HepG2 (cell line): ENCODE results near the gene PRIM2. TPM values are rescaled to one million over a fixed set of nuclear protein-coding genes. Genes with fewer than 3 reads are reported as not detected.

Experiments
- ATAC-seq: fragments of 200-7000 bp; cut with Tn5 transposase; 3 replicates; pipeline ENCODE4 v1.9.1; 2020; ENCODE audit warnings: mild to moderate bottlenecking, moderate library complexity
- BruUV-seq: library from RNA; stranded (reverse); fragments of 400-500 nt; replicated peaks from 2 replicates; lab custom pipeline; 2021; lab: Mats Ljungman, UMichigan
- CTCF ChIA-PET: fragments of 300-600 bp; formaldehyde crosslinking; extraction: SDS; loops from one replicate; lab custom pipeline; 2021; ENCODE audit warnings: low total read pairs, inconsistent platforms, low intra/inter-chr PET ratio; lab: Yijun Ruan, JAX
- POLR2A ChIA-PET: fragments of 350-600 bp; sonication (Branson Sonifier 250); formaldehyde crosslinking; loops from one replicate; lab custom pipeline; 2020; ENCODE audit warnings: antibody characterized with exemption, inconsistent platforms; lab: Yijun Ruan, JAX
- DNase-seq: peaks from one replicate; pipeline ENCODE4 v3.0.0-alpha.2; 2015; ENCODE audit warnings: low spot score
- FAIRE-seq: peaks from 3 replicates; lab custom pipeline; 2011; peaks lifted over from hg19 to GRCh38; lab: Jason Lieb, UNC
- H2AFZ ChIP-seq: one replicate; pipeline ENCODE4 v1.6.1; 2011; ENCODE audit warnings: low read length, inconsistent platforms
- H3K27ac ChIP-seq: fragments of 300-600 bp; 3 replicates; pipeline ENCODE4 v1.8.0; 2011; ENCODE audit warnings: mixed run types, mild to moderate bottlenecking, mixed read lengths, low read length, inconsistent platforms; ENCODE audit not compliant: insufficient read depth; ENCODE audit errors: extremely low read length
- H3K27me3 ChIP-seq, 2 experiments: fragments of 200-600 bp in 1 of 2; 2 replicates in 1 of 2; 3 replicates in 1 of 2; pipeline versions ENCODE4 v1.6.0 to v1.8.0; 2011; ENCODE audit warnings: low read length in 2 of 2, mild to moderate bottlenecking in 2 of 2, moderate library complexity in 2 of 2, inconsistent platforms in 1 of 2; ENCODE audit not compliant: insufficient read depth in 2 of 2, control insufficient read depth in 1 of 2
- H3K36me3 ChIP-seq, 2 experiments: fragments of 200-600 bp in 1 of 2; replicated peaks in 1 of 2; 2 replicates in 1 of 2; 3 replicates in 1 of 2; pipeline versions ENCODE4 v1.5.1 to v1.8.0; 2011; ENCODE audit warnings: low read length in 2 of 2, inconsistent platforms in 1 of 2; ENCODE audit not compliant: insufficient read depth in 2 of 2, control insufficient read depth in 1 of 2
- H3K4me1 ChIP-seq: 2 replicates; pipeline ENCODE4 v1.5.1; 2012; ENCODE audit warnings: low read length, inconsistent platforms; ENCODE audit not compliant: insufficient read depth
- H3K4me2 ChIP-seq: 2 replicates; pipeline ENCODE4 v1.6.0; 2011; ENCODE audit warnings: low read depth, low read length, inconsistent platforms
- H3K4me3 ChIP-seq, 3 experiments: fragments of 200-600 bp in 1 of 3; sonication (generic), shearing (Covaris generic) in 1 of 3; replicated peaks in 1 of 3; 2 replicates each; pipeline ENCODE4 v1.5.1; 2011 to 2016; ENCODE audit warnings: low read length in 3 of 3, inconsistent platforms in 2 of 3, low read depth in 2 of 3, mild to moderate bottlenecking in 2 of 3, control low read depth in 1 of 3, mixed read lengths in 1 of 3; ENCODE audit not compliant: insufficient read depth in 1 of 3
- H3K79me2 ChIP-seq: one replicate; pipeline ENCODE4 v1.6.1; 2011; ENCODE audit warnings: low read length, inconsistent platforms; ENCODE audit not compliant: insufficient read depth
- H3K9ac ChIP-seq: 2 replicates; pipeline ENCODE4 v1.6.0; 2011; ENCODE audit warnings: mild to moderate bottlenecking, low read depth, low read length, inconsistent platforms; ENCODE audit not compliant: insufficient read depth
- H3K9me3 ChIP-seq: 2 replicates; pipeline ENCODE4 v1.5.1; 2012; ENCODE audit warnings: mild to moderate bottlenecking, low read length
- H4K20me1 ChIP-seq: 2 replicates; pipeline ENCODE4 v1.6.0; 2011; ENCODE audit warnings: inconsistent platforms, mild to moderate bottlenecking, low read length, moderate library complexity; ENCODE audit not compliant: insufficient read depth
- GATAD1 ChIP-seq: IDR thresholded peaks from 2 replicates; pipeline ENCODE4 v1.6.1; 2016; ENCODE audit warnings: missing genetic modification reagents, missing compliant biosample characterization
- MAF1 ChIP-seq: sonication (generic); formaldehyde crosslinking; IDR thresholded peaks from 2 replicates; pipeline ENCODE4 v1.5.0; 2020; ENCODE audit warnings: missing genetic modification reagents, borderline replicate concordance
- NFRKB ChIP-seq: fragments of 450-650 bp; IDR thresholded peaks from 2 replicates; pipeline ENCODE4 v1.6.1; 2017
- REST ChIP-seq, 2 experiments: IDR thresholded peaks; 2 replicates each; pipeline ENCODE4 v1.6.1; 2011 to 2012; ENCODE audit warnings: low read length in 2 of 2, borderline replicate concordance in 1 of 2, low read depth in 1 of 2, mild to moderate bottlenecking in 1 of 2, moderate library complexity in 1 of 2
- SRY ChIP-seq: sonication (generic); formaldehyde crosslinking; IDR thresholded peaks from 2 replicates; pipeline ENCODE4 v1.8.0; 2022; ENCODE audit warnings: mild to moderate bottlenecking, missing genetic modification reagents
- ZFP82 ChIP-seq: sonication (generic); formaldehyde crosslinking; IDR thresholded peaks from 2 replicates; pipeline ENCODE4 v1.5.1; 2020; ENCODE audit warnings: mild to moderate bottlenecking, missing genetic modification reagents, borderline replicate concordance
- ZNF496 ChIP-seq: sonication (generic); formaldehyde crosslinking; IDR thresholded peaks from 2 replicates; pipeline ENCODE4 v1.8.1; 2023; ENCODE audit warnings: mild to moderate bottlenecking, moderate library complexity, missing genetic modification reagents; ENCODE audit not compliant: insufficient replicate concordance
- ZNF549 ChIP-seq: sonication (generic); formaldehyde crosslinking; IDR thresholded peaks from 2 replicates; pipeline ENCODE4 v1.5.0; 2020; ENCODE audit warnings: missing genetic modification reagents
- ZNF841 ChIP-seq: sonication (generic); formaldehyde crosslinking; IDR thresholded peaks from 2 replicates; pipeline ENCODE4 v1.8.1; 2023; ENCODE audit warnings: missing genetic modification reagents, borderline replicate concordance
- WGBS: methylation state at CpG from one replicate; pipeline ENCODE4 v1.1.6; 2017; ENCODE audit warnings: low lambda C conversion rate; 5-methylcytosine and 5-hydroxymethylcytosine counted together
- in situ Hi-C: cut with HindIII; loops from 2 replicates; pipeline ENCODE4 v1.10.0; 2017; ENCODE audit warnings: low pct_unique_long_range_greater_than_20kb; ENCODE audit not compliant: extremely low pct_ligation_motif_present
- intact Hi-C: fragments of 100-400 bp; cut with micrococcal nuclease; formaldehyde crosslinking; loops from one replicate; pipeline ENCODE4 v1.10.0; 2022; ENCODE audit not compliant: unreplicated experiment
- polyA plus RNA-seq, 8 experiments: library from polyadenylated mRNA; depleted of rRNA in 3 of 8; stranded (reverse) in 7 of 8; unstranded in 1 of 8; fragments of >200 nt; fragmentation: Illumina TruSeq in 4 of 8; extraction: Trizol in 4 of 8; gene quantifications; 2 replicates each; pipeline versions ENCODE4 v1.2.1 to v1.2.3, GENCODE V29; 2011 to 2016; ENCODE audit warnings: low read depth in 4 of 8, missing spikeins in 1 of 8, mixed read lengths in 1 of 8; ENCODE audit not compliant: insufficient read depth in 1 of 8
- total RNA-seq, 5 experiments: library from RNA; depleted of rRNA; stranded (reverse); fragments of >200 nt; fragmentation: Illumina TruSeq; extraction: Trizol; gene quantifications; 2 replicates each; pipeline ENCODE4 v1.2.3, GENCODE V29; 2016; ENCODE audit warnings: low read depth in 1 of 5
- TF ChIP-seq, protein P1 (sequence below): sonication (generic); formaldehyde crosslinking; conservative IDR thresholded peaks from 2 replicates; pipeline ENCODE4 v1.4.0; 2020; ENCODE audit warnings: missing genetic modification reagents

Gene PRIM2
- total and polyA plus RNA-seq, 2 of the 13 experiments (the other 11 are each of a cell fraction or from before 2014, with no cell fraction given): 8.0 to 52.7 TPM

- ChIA-PET POLR2A (no interaction called here), CTCF (no interaction called here)
- Histone ChIP-seq H3K27me3 (no peaks in the 10 kb centered on the region), H3K9ac (no peak overlapping the region), H2AFZ (no peak overlapping the region), H4K20me1 (no peaks in the 10 kb centered on the region), H3K36me3 (peaks cover 6 to 56% of the 10 kb centered on the region in 2 experiments), H3K4me3 (no peak overlapping the region), H3K4me2 (no peak overlapping the region), H3K9me3 (peaks cover 22% of the 10 kb centered on the region), H3K27ac (no peak overlapping the region), H3K79me2 (peaks cover 7% of the 10 kb centered on the region), H3K4me1 (no peaks in the 10 kb centered on the region)
- no peak for ATAC-seq
- DNase-seq: no peak
- TF ChIP-seq ZNF841 (CRISPR knock-in tag) (no peak), ZNF549 (CRISPR knock-in tag) (no peak), MAF1 (CRISPR knock-in tag) (no peak), ZNF496 (no peak), GATAD1 (CRISPR knock-in tag) (no peak), SRY (CRISPR knock-in tag) (no peak), ZFP82 (CRISPR knock-in tag) (no peak)
- TF ChIP-seq, protein P1, sequence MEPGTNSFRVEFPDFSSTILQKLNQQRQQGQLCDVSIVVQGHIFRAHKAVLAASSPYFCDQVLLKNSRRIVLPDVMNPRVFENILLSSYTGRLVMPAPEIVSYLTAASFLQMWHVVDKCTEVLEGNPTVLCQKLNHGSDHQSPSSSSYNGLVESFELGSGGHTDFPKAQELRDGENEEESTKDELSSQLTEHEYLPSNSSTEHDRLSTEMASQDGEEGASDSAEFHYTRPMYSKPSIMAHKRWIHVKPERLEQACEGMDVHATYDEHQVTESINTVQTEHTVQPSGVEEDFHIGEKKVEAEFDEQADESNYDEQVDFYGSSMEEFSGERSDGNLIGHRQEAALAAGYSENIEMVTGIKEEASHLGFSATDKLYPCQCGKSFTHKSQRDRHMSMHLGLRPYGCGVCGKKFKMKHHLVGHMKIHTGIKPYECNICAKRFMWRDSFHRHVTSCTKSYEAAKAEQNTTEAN (CRISPR knock-in tag): no peak
- in situ Hi-C loops: no loop called here
- FAIRE-seq: no peak
- BruUV-seq: no TSS peak
- intact Hi-C loops: no loop called here
These were observed 12.5 kb downstream of the PRIM2 start for GRCh38 chr6:57329933-57330332.

DNA sequence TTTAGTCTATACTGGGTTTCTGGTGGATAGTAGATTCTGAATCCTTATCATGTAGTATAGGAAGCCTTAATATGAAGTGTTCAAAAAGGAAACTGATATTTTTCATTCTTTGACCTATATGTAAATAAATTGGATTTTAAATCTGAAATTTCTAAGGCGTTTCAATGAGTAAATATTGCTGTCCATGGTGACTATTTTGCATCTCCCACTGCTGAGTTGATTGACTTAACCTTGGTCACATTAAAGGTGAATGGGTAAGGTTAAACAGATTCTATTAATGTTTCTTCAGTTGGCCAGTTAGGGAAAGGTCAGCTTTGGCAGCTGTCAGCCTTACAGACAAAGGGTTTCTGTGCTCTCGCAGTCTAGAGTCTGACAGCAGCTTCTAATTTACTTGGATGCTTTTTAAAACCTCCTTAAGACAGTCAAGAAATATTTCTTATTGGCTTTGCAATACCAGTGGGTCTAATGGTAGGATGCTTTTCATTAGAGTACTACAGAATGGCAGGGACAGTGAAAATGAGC is 24.8 kb downstream of the PRIM2 start:
- H3K4me2 ChIP-seq: no peak overlapping the region
- no peaks in the 10 kb centered on the region for H3K79me2 ChIP-seq
- no peaks in the 10 kb centered on the region for H4K20me1 ChIP-seq
- no peaks in the 10 kb centered on the region for H3K27me3 ChIP-seq
- in situ Hi-C loops: no loop called here
- no peak overlapping the region for H3K9ac ChIP-seq
- no peak for DNase-seq
- TF ChIP-seq NFRKB (no peak), REST (IDR thresholded peaks at IDR 0.05; ENCODE audit: borderline replicate concordance in 1 of 2, low read depth in 1 of 2, low read length in 2 of 2) (peak in 1 of 2 experiments; percentile 58; a peak in 1 of 4 replicates)
- H3K9me3 ChIP-seq: no peaks in the 10 kb centered on the region
- H2AFZ ChIP-seq: no peak overlapping the region
- no peak for ATAC-seq
- 75% methylated on average over 2 of the region's 2 CpGs for whole genome bisulfite sequencing
- intact Hi-C loops: no loop called here
- no peak overlapping the region for H3K4me3 ChIP-seq
- H3K36me3 ChIP-seq: no peaks in the 10 kb centered on the region
- CTCF ChIA-PET: no interaction called here
- FAIRE-seq: no peak
- no peak overlapping the region for H3K27ac ChIP-seq
- peaks cover 12% of the 10 kb centered on the region for H3K4me1 ChIP-seq
- POLR2A ChIA-PET: no interaction called here
- BruUV-seq: no TSS peak
